ENCODE results near the gene PAX5. TPM values are rescaled to one million over a fixed set of nuclear protein-coding genes. Genes with fewer than 3 reads are reported as not detected.

The PAX5 gene
- total and polyA plus RNA-seq, 9 donors, result 0.02 to 0.28 (median 0.05) TPM; not detected in 6

DNA sequence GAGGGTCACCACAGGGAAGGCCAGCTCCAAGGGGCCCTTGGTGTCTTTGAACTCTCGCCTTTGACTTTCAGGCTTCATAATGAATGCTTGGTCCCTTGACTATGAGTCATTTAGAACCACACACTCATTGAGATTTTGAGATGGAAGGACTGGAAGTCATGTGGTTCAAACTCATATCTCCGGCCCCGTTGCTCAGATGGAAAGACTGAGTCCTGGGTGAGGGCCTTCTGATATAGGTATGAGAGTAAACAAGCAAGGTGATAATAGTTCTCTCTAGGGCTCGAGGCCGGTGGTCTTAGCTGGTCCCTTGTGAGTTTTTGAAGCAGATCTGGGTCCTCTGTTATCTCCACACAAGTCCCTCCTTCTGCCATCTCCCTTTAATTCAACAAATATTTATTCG is 210.6 kb downstream of the PAX5 start:
- H3K9me3 ChIP-seq, result no peaks in the 10 kb centered on the region
- H3K4me3 ChIP-seq, result no peak overlapping the region
- intact Hi-C loops (cut with DNase I), result no loop called here
- 88 to 94% (median 93%) methylated on average over 6 of the region's 6 CpGs for WGBS, 3 donors
- no peak overlapping the region for H3K27ac ChIP-seq
- no peak for DNase-seq
- no peaks in the 10 kb centered on the region for H3K36me3 ChIP-seq
- no peaks in the 10 kb centered on the region for H3K4me1 ChIP-seq (ENCODE audit: insufficient read depth)
- TF ChIP-seq EP300 (IDR thresholded peaks at IDR 0.05) (no peak), POLR2A (IDR thresholded peaks at IDR 0.05) (no peak)
- TF ChIP-seq, protein P1, sequence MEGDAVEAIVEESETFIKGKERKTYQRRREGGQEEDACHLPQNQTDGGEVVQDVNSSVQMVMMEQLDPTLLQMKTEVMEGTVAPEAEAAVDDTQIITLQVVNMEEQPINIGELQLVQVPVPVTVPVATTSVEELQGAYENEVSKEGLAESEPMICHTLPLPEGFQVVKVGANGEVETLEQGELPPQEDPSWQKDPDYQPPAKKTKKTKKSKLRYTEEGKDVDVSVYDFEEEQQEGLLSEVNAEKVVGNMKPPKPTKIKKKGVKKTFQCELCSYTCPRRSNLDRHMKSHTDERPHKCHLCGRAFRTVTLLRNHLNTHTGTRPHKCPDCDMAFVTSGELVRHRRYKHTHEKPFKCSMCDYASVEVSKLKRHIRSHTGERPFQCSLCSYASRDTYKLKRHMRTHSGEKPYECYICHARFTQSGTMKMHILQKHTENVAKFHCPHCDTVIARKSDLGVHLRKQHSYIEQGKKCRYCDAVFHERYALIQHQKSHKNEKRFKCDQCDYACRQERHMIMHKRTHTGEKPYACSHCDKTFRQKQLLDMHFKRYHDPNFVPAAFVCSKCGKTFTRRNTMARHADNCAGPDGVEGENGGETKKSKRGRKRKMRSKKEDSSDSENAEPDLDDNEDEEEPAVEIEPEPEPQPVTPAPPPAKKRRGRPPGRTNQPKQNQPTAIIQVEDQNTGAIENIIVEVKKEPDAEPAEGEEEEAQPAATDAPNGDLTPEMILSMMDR (IDR thresholded peaks at IDR 0.05), result no peak
- no peaks in the 10 kb centered on the region for H3K27me3 ChIP-seq

DNA sequence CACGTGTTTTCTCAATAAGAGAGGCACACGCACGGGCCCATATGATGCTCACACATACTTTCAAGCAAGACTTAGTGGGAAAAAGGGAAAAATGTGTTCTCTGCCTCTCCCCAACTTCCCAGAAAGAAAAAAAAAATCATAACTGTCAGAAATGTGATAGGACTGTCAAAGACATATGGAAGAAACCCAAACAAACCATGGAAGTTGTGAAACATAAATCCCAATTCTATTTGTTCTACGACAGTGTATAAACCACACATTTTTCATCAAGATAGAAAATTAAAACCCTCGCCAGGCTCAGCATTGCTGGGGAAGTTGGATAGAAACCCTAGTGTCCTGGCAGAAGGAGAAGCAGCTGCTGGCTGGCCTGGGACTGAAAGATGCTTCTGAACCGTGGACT is 211.9 kb downstream of the PAX5 start:
- peaks cover 2% of the 10 kb centered on the region for H3K4me1 ChIP-seq (ENCODE audit: insufficient read depth)
- no peak overlapping the region for H3K4me3 ChIP-seq
- intact Hi-C loops (cut with DNase I), result no loop called here
- no peaks in the 10 kb centered on the region for H3K36me3 ChIP-seq
- TF ChIP-seq, protein P1 (IDR thresholded peaks at IDR 0.05), result no peak
- TF ChIP-seq POLR2A (IDR thresholded peaks at IDR 0.05) (no peak), EP300 (IDR thresholded peaks at IDR 0.05) (no peak)
- 38 to 46% (median 40%) methylated on average over 6 of the region's 6 CpGs for WGBS, 3 donors
- H3K27me3 ChIP-seq, result no peaks in the 10 kb centered on the region
- H3K9me3 ChIP-seq, result no peaks in the 10 kb centered on the region
- no peak for DNase-seq
- no peak overlapping the region for H3K27ac ChIP-seq

DNA sequence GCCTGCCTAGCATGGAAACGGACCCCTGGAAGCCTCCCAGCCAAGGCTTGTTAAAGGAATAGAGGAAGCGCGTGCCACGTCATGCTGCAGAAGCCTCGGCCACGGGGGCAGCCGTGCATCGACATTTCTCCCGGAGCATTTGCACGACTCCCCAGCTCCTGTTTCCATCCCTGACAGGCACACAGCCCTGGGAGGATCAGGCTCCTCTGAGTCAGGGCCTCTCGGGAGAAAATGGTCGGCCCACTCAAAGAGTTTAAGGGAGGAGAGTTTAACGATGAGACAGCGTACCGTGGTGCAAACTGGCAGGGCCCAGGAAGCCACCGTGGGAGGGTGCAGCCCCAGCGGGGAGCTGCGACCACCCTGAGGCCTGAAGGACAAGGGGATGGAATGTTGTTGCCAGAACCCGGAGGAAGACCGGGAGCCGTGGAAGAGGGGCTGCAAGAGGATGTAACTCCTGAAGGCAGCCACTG is 213.6 kb downstream of the PAX5 start:
- TF ChIP-seq POLR2A (IDR thresholded peaks at IDR 0.05) (no peak), EP300 (IDR thresholded peaks at IDR 0.05) (no peak)
- TF ChIP-seq, protein P1 (IDR thresholded peaks at IDR 0.05), result no peak
- Histone ChIP-seq H3K27ac (no peak overlapping the region), H3K36me3 (no peaks in the 10 kb centered on the region), H3K9me3 (no peaks in the 10 kb centered on the region), H3K4me1 (ENCODE audit: insufficient read depth) (peaks cover 2% of the 10 kb centered on the region), H3K4me3 (no peak overlapping the region), H3K27me3 (no peaks in the 10 kb centered on the region)
- DNase-seq, result no peak
- WGBS, 3 donors, result 75 to 84% (median 78%) methylated on average over 21 of the region's 21 CpGs
- intact Hi-C loops (cut with DNase I), result no loop called here

DNA sequence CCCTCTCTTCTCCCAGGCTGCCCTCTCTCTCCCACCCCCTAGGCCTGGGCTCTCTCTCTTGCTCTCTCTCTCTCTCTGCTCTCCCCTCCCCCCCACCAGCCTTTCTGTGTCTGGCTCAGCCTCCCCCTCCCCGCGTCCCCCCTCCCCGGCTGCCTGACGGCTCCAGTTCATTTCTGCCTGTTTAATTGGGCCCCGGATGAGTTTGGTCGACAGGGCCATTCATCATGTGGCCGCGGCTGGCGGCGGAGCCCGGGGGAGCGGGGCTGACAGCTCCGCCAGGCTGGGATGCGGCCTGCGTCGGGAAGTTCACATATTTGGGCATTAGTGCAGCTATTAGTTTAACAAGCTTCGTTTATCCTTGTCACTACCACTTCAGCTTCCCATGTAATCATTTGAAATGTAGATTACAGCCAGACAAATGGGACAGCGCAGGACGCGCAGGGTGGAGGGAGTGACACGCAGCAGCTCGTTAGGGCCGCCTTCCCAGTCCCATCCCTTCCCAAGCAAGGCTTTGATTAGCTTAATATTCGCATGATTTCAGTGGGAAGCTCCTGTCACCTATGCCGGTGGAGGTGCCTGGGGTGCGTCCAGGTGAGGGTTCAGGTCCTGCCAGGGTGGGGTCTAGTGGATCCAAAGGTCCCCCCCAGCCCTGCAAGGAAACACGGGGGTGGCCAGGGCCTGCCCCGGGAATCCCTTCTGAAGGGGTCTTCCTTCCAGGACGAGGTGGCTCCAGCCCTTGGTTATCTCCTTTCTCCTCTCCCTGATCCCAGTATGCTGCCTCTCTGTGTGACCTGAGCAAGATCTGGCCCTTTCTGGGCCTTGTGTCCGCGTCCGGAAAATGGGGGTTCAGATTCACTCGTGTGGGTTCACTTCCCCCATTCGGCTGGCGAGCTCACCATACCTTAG is 214.8 kb downstream of the PAX5 start:
- intact Hi-C loops (cut with DNase I), result no loop called here
- H3K27ac ChIP-seq, result no peak overlapping the region
- peak; percentile 37 to 50 (median 40) for DNase-seq
- no peaks in the 10 kb centered on the region for H3K36me3 ChIP-seq
- no peak overlapping the region for H3K4me3 ChIP-seq
- WGBS, 3 donors, result 43 to 49% (median 43%) methylated on average over 35 of the region's 35 CpGs
- TF ChIP-seq, protein P1 (IDR thresholded peaks at IDR 0.05), result no peak
- no peak for TF ChIP-seq POLR2A (IDR thresholded peaks at IDR 0.05)
- TF ChIP-seq EP300 (IDR thresholded peaks at IDR 0.05), result no peak
- peaks cover 2% of the 10 kb centered on the region for H3K4me1 ChIP-seq (ENCODE audit: insufficient read depth)
- no peaks in the 10 kb centered on the region for H3K9me3 ChIP-seq
- H3K27me3 ChIP-seq, result no peaks in the 10 kb centered on the region

Measured in ovary (tissue), 9 donors.